NCI-H748 (cell line): ENCODE data around the gene EOLA2.
A peak's percentile ranks its signal among the peaks of the same experiment; 100 is the strongest.
"Not testable (repeated sequence)": the region's sequence is repeated elsewhere in the genome, so short reads cannot be mapped to it uniquely, and the experiment has no call there.

Experiments
- DNase-seq: peaks from one replicate; lab custom pipeline; 2025; ENCODE audit not compliant: unreplicated experiment; lab: John Stamatoyannopoulos, UW

The EOLA2 gene

GRCh38 chrX:149933547-149933946 lies 4.7 kb downstream of the EOLA2 start:
- not testable (repeated sequence) for DNase-seq

GRCh38 chrX:149932970-149933369 lies 5.3 kb downstream of the EOLA2 start:
- DNase-seq: not testable (repeated sequence)

GRCh38 chrX:149932150-149932549 lies 6.1 kb downstream of the EOLA2 start:
- DNase-seq: not testable (repeated sequence)

- DNase-seq: not testable (repeated sequence)
Measured at GRCh38 chrX:149931355-149931754, 6.9 kb downstream of the EOLA2 start.

GRCh38 chrX:149929400-149929799 lies 8.9 kb downstream of the EOLA2 start, which contains the start of gene HSFX4:
Gene HSFX4 (plus strand): TSS chrX:149929573. CDS start chrX:149929645, 72 bp downstream.
- DNase-seq: not testable (repeated sequence)

GRCh38 chrX:149928635-149929034 lies 9.7 kb downstream of the EOLA2 start:
- not testable (repeated sequence) for DNase-seq

- DNase-seq: not testable (repeated sequence)
Measured at GRCh38 chrX:149927964-149928258, 10.4 kb downstream of the EOLA2 start.

GRCh38 chrX:149927245-149927963 lies 10.9 kb downstream of the EOLA2 start:
- DNase-seq: not testable (repeated sequence)

- DNase-seq: not testable (repeated sequence)
Measured at GRCh38 chrX:149924434-149924833, 13.9 kb downstream of the EOLA2 start.

GRCh38 chrX:149923836-149924235 lies 14.5 kb downstream of the EOLA2 start:
- not testable (repeated sequence) for DNase-seq

GRCh38 chrX:149916745-149917392 lies 21.4 kb downstream of the EOLA2 start:
- no peak for DNase-seq

- peak; percentile 7 for DNase-seq
Measured at GRCh38 chrX:149910178-149910695, 28.1 kb downstream of the EOLA2 start.

GRCh38 chrX:149909324-149910177 lies 28.7 kb downstream of the EOLA2 start:
- no peak for DNase-seq

- DNase-seq: no peak
Measured at GRCh38 chrX:149908727-149909126, 29.6 kb downstream of the EOLA2 start.

- DNase-seq: no peak
Measured at GRCh38 chrX:149908308-149908707, 30.0 kb downstream of the EOLA2 start.

- DNase-seq: no peak
Measured at GRCh38 chrX:149903889-149904748, 34.2 kb downstream of the EOLA2 start.

- DNase-seq: no peak
Measured at GRCh38 chrX:149898554-149898953, 39.7 kb downstream of the EOLA2 start.

GRCh38 chrX:149890828-149891227 lies 47.5 kb downstream of the EOLA2 start:
- not testable (repeated sequence) for DNase-seq
